Gastroesophageal sphincter (tissue), 2 donors: Measurements from ENCODE around the gene OBSCN.

ENCODE experiments used
- POLR2A ChIP-seq, 2 donors: fragments of 450-650 bp; IDR thresholded peaks; one replicate each; pipeline ENCODE4 v1.6.1; 2017; ENCODE audit warnings: antibody characterized with exemption in 2 of 2, mild to moderate bottlenecking in 2 of 2, moderate library complexity in 1 of 2
- POLR2AphosphoS5 ChIP-seq: sonication (generic); formaldehyde crosslinking; IDR thresholded peaks from one replicate; pipeline ENCODE4 v1.6.1; 2017; ENCODE audit warnings: antibody characterized with exemption

- TF ChIP-seq POLR2AphosphoS5 (no peak), POLR2A (IDR thresholded peaks at IDR 0.05) (no peak)
Measured at GRCh38 chr1:228340686-228341449, 133.0 kb downstream of the OBSCN start.
